Measurements from ENCODE around the gene PHC2.

- TF ChIP-seq POLR2A (IDR thresholded peaks at IDR 0.05; ENCODE audit: extremely low read depth, insufficient read length), result no peak
- TF ChIP-seq CTCF (IDR thresholded peaks at IDR 0.05; ENCODE audit: low read depth, low read length), result peak; percentile 90
Measured at GRCh38 chr1:33298623-33299277, 132.1 kb downstream of the PHC2 start.

Measured in NB4 (cell line).